Stimulated activated CD4-positive, alpha-beta T cell treated with anti-CD3 and anti-CD28 coated beads, Interleukin-12 subunit alpha, Interleukin-12 subunit beta, amount 100 ng/mL, for 24 hours (primary cell): ENCODE results near the gene SLC22A7.

Experiments used
- DNase-seq, 2 experiments: peaks; one replicate each; pipeline ENCODE4 v3.0.0-alpha.2; 2020; ENCODE audit warnings: low read depth in 2 of 2

SLC22A7 gene

GRCh38 chr6:43283514-43283901, 14.6 kb upstream of the SLC22A7 start:
- DNase-seq: no peak

GRCh38 chr6:43283905-43284304, 14.2 kb upstream of the SLC22A7 start:
- DNase-seq: no peak

GRCh38 chr6:43284991-43285781, 12.9 kb upstream of the SLC22A7 start:
- DNase-seq: no peak

GRCh38 chr6:43285832-43286231, 12.2 kb upstream of the SLC22A7 start:
- DNase-seq: no peak

GRCh38 chr6:43286456-43286979, 11.5 kb upstream of the SLC22A7 start:
- no peak for DNase-seq

GRCh38 chr6:43286980-43287716, 10.9 kb upstream of the SLC22A7 start:
- no peak for DNase-seq

GRCh38 chr6:43287717-43288679, 10.1 kb upstream of the SLC22A7 start:
- no peak for DNase-seq

- DNase-seq: no peak
Observed at GRCh38 chr6:43290339-43290904, 7.6 kb upstream of the SLC22A7 start.

GRCh38 chr6:43290905-43291355, 7.1 kb upstream of the SLC22A7 start:
- no peak for DNase-seq

GRCh38 chr6:43291708-43292107, 6.4 kb upstream of the SLC22A7 start:
- DNase-seq: no peak

- DNase-seq: no peak
Observed at GRCh38 chr6:43292341-43292740, 5.7 kb upstream of the SLC22A7 start.

GRCh38 chr6:43292763-43293318, 5.2 kb upstream of the SLC22A7 start:
- DNase-seq: no peak

GRCh38 chr6:43293698-43294097, 4.4 kb upstream of the SLC22A7 start:
- DNase-seq: no peak

- no peak for DNase-seq
Observed at GRCh38 chr6:43294536-43294935, 3.5 kb upstream of the SLC22A7 start.

- no peak for DNase-seq
Observed at GRCh38 chr6:43295456-43295855, 2.6 kb upstream of the SLC22A7 start.

- DNase-seq: no peak
Observed at GRCh38 chr6:43296780-43297497, 1.1 kb upstream of the SLC22A7 start.

- no peak for DNase-seq
Observed at GRCh38 chr6:43298565-43299337, 691 bp downstream of the SLC22A7 start.

GRCh38 chr6:43299338-43300293, 1.6 kb downstream of the SLC22A7 start:
- no peak for DNase-seq
